ENCODE measurements around the gene SH3YL1.
A peak's percentile ranks its signal among the peaks of the same experiment; 100 is the strongest.

Gene SH3YL1, protein sequence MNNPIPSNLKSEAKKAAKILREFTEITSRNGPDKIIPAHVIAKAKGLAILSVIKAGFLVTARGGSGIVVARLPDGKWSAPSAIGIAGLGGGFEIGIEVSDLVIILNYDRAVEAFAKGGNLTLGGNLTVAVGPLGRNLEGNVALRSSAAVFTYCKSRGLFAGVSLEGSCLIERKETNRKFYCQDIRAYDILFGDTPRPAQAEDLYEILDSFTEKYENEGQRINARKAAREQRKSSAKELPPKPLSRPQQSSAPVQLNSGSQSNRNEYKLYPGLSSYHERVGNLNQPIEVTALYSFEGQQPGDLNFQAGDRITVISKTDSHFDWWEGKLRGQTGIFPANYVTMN

DNA sequence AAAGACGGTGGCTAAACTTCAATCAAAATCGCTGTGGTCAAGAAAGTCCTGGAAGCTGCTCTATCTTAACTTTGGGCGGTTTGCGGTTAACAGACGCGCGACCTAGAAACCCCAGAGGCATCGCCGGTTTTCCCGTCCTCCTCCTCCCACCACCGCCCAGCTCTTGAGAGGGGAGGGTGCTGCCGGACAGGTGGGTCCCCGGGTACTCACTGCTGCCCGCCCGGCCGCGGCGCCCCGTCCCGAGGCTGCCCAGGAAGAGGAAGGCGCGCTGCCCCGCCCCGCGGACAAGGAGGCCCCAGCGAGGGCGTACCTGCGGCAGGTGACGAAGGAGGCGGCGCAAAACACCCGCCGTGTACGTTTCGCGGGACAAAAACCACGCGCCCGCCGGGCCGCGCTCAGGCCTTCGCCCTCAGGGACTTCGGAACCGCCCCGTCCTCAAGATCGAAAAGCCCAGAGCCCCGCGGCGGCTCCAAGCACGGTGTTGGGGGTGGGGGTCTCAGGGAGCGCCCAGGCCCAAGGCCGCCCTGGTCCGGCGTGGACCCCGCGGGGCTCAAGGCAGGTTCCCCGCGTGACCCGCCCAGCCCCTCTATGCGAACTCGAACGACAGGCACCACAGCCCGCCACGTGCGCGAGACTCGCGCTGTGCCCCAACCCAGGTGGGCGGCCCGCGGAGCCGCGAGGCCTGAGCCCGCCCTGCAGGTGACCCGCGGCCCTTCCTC lies at the start of gene SH3YL1:
Gene SH3YL1, minus strand, starts transcription at position 259 of the 719 bp plus-strand sequence. Its CDS starts 48 bp downstream, at position 211.
- peaks cover 12% of the 10 kb centered on the region for H3K4me1 ChIP-seq (ENCODE audit: control insufficient read depth, insufficient read depth, low read length)
- peak within 1 kb of the TSS; percentile 81 for H3K4me3 ChIP-seq (ENCODE audit: low read depth, low read length)
- no peaks in the 10 kb centered on the region for H3K9me3 ChIP-seq (ENCODE audit: control insufficient read depth, insufficient read depth, low read length)
- H3K9ac ChIP-seq (ENCODE audit: low read depth, low read length): peak within 1 kb of the TSS; percentile 87
- peaks cover 11% of the 10 kb centered on the region for H3K27me3 ChIP-seq (ENCODE audit: control insufficient read depth, insufficient read depth, low read length)
- no peaks in the 10 kb centered on the region for H3K36me3 ChIP-seq (ENCODE audit: control insufficient read depth, insufficient read depth, low read length)

DNA sequence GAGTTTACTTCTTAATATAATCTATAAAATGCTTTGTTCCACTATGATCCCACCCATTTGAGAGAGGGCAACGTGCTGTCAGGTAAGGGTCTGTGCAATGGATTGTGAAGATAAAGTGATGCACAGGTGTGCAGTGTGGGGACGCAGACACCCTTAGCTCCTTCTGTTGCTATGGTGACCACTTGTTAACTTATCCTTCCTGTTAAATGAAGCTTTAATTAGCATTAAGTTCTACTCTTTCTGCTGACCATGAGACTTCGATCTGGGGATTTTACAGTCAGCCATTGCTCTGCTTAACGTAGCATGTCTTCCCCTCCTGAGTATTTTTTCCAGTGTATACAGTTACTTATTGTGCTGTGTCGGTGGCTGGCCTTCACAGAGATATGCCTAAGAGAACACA lies 47.2 kb upstream of the SH3YL1 start:
- Histone ChIP-seq H3K27me3 (ENCODE audit: control insufficient read depth, insufficient read depth, low read length) (no peaks in the 10 kb centered on the region), H3K9me3 (ENCODE audit: control insufficient read depth, insufficient read depth, low read length) (no peaks in the 10 kb centered on the region), H3K4me1 (ENCODE audit: control insufficient read depth, insufficient read depth, low read length) (peaks cover 13% of the 10 kb centered on the region), H3K9ac (ENCODE audit: low read depth, low read length) (no peak overlapping the region), H3K4me3 (ENCODE audit: low read depth, low read length) (no peak overlapping the region), H3K36me3 (ENCODE audit: control insufficient read depth, insufficient read depth, low read length) (no peaks in the 10 kb centered on the region)

DNA sequence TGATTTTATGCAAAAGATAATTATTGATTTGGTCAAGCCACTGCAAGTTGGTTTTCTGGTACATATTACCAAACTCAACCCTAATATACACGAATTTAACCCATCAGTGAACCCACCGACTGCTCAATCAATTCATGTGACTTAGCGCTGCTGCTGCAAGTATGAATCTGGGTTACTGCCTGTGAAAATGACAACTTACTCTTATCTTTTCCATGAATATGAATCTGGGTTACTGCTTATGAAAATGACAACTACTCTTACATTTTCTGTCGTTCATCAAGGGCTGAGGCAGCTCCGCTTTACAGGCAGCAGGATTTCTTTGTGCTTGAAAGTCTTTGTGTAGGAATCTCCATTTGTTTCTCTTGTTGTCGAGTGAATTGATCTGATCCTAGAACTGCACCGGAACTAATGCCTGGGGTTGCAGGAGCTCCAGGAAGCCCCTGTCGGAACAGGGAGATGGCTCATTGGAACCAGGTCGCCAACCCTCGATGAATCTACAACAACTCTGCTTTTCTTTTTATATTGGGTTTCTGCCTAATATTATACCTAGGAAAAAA lies 46.2 kb upstream of the SH3YL1 start:
- peaks cover 13% of the 10 kb centered on the region for H3K4me1 ChIP-seq (ENCODE audit: control insufficient read depth, insufficient read depth, low read length)

DNA sequence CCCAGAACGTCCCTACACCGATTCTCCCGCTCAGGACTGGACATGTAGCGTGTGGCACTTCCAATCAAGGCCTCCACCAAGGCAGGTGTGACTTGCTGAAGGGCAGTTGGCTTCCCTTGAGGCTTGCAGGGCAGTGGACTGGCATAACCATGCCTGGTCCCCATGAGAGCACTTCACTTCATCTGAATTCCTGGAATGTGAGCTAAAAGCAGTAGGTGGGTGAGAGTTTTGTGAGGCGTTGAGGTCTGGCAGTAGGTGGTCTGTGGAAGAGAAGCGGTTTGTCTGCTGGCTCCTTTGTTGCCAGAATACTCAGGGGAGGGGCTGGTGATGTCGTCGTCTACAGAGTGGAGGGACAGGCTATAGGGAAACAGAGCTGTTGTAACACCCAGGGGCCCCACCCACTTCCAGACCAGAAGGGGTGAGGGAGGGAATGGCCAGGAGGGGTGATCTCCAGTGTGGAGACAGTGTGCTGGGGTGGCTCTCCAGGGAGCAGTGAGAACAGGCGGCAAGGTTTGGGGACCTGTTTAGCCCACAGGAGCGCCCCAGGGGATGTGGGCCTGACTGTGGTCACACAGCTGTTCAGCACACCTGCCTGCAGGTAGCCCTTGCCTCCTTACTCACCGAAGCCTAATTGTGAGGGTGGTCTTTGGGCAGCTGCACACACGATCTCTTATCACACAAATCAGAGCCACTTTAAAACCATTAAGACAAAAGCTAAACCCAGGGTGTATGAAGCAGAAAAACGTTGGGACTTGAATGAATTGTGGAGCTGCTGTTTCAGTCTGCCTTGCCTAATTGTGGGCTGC lies 45.5 kb upstream of the SH3YL1 start:
- Histone ChIP-seq H3K36me3 (ENCODE audit: control insufficient read depth, insufficient read depth, low read length) (no peaks in the 10 kb centered on the region), H3K4me1 (ENCODE audit: control insufficient read depth, insufficient read depth, low read length) (peaks cover 13% of the 10 kb centered on the region), H3K9me3 (ENCODE audit: control insufficient read depth, insufficient read depth, low read length) (no peaks in the 10 kb centered on the region), H3K27me3 (ENCODE audit: control insufficient read depth, insufficient read depth, low read length) (no peaks in the 10 kb centered on the region), H3K9ac (ENCODE audit: low read depth, low read length) (peak overlapping the region; percentile 26), H3K4me3 (ENCODE audit: low read depth, low read length) (no peak overlapping the region)

More for the DNA sequence above, 46.2 kb upstream of the SH3YL1 start:
- Histone ChIP-seq H3K4me3 (ENCODE audit: low read depth, low read length) (no peak overlapping the region), H3K36me3 (ENCODE audit: control insufficient read depth, insufficient read depth, low read length) (no peaks in the 10 kb centered on the region), H3K9me3 (ENCODE audit: control insufficient read depth, insufficient read depth, low read length) (no peaks in the 10 kb centered on the region), H3K27me3 (ENCODE audit: control insufficient read depth, insufficient read depth, low read length) (no peaks in the 10 kb centered on the region), H3K9ac (ENCODE audit: low read depth, low read length) (peak overlapping the region; percentile 26)

DNA sequence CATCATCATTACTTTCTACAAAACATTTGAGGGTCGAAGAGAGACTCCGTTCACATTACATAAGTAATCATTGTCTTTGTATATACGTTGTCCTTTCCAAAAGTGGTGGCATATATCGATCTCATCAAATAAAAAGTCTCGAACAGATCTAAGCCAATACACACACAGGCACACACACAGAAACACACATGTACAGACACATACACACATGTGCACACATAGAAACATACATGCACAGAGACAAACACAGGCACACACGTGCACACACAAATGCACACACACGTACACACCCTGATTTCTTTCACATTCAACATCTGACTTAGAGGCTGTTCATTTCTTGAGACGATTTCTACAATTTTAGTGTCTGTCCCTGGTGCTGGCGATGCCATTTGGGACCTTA lies 41.5 kb upstream of the SH3YL1 start:
- no peak overlapping the region for H3K9ac ChIP-seq (ENCODE audit: low read depth, low read length)
- no peaks in the 10 kb centered on the region for H3K27me3 ChIP-seq (ENCODE audit: control insufficient read depth, insufficient read depth, low read length)
- no peak overlapping the region for H3K4me3 ChIP-seq (ENCODE audit: low read depth, low read length)
- no peaks in the 10 kb centered on the region for H3K36me3 ChIP-seq (ENCODE audit: control insufficient read depth, insufficient read depth, low read length)
- peaks cover 13% of the 10 kb centered on the region for H3K4me1 ChIP-seq (ENCODE audit: control insufficient read depth, insufficient read depth, low read length)
- H3K9me3 ChIP-seq (ENCODE audit: control insufficient read depth, insufficient read depth, low read length): no peaks in the 10 kb centered on the region

DNA sequence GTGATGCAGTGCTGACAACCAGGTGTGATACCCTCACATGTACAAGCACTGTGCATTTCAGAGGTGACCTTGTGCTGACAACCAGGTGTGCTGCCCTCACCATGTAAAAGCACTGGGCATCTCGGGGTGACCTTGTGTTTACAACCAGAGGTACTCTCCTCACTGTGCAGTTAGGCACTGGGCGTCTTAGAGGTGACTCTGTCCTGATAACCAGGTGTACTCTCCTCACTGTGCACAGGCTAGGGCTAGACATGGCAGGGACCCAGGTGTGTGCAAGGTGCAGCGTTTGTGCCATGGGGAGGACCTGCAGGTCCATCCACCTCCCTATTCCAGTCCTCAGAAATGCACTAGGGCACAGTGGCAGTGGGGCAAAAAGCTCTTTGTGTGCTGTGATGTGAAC lies 32.5 kb upstream of the SH3YL1 start:
- Histone ChIP-seq H3K9me3 (ENCODE audit: control insufficient read depth, insufficient read depth, low read length) (no peaks in the 10 kb centered on the region), H3K27me3 (ENCODE audit: control insufficient read depth, insufficient read depth, low read length) (peaks cover 9% of the 10 kb centered on the region)

DNA sequence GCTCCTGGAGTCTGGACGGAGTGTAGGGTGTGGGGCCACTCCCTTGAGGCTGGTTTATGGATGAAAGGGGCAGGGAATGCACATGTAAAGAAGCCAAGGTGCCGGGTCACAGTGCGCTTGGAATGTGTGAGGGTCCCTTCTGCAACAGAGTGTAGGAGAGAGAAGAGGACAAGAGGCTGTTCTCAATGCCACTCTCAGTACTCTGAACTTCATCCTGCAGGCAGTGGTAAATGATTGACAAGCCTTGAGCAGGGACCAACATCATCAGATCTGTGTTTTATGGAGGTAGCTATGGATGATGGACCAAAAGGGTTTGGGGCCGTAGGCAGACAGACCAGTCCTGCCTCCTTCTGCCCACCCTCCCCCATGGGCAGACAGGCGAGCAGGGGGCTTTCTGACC lies 31.3 kb upstream of the SH3YL1 start:
- no peak overlapping the region for H3K9ac ChIP-seq (ENCODE audit: low read depth, low read length)
- no peaks in the 10 kb centered on the region for H3K9me3 ChIP-seq (ENCODE audit: control insufficient read depth, insufficient read depth, low read length)
- H3K27me3 ChIP-seq (ENCODE audit: control insufficient read depth, insufficient read depth, low read length): peaks cover 19% of the 10 kb centered on the region
- H3K4me3 ChIP-seq (ENCODE audit: low read depth, low read length): no peak overlapping the region
- no peaks in the 10 kb centered on the region for H3K4me1 ChIP-seq (ENCODE audit: control insufficient read depth, insufficient read depth, low read length)
- H3K36me3 ChIP-seq (ENCODE audit: control insufficient read depth, insufficient read depth, low read length): no peaks in the 10 kb centered on the region

More for the DNA sequence above, 32.5 kb upstream of the SH3YL1 start:
- H3K4me1 ChIP-seq (ENCODE audit: control insufficient read depth, insufficient read depth, low read length): no peaks in the 10 kb centered on the region
- H3K4me3 ChIP-seq (ENCODE audit: low read depth, low read length): no peak overlapping the region
- H3K36me3 ChIP-seq (ENCODE audit: control insufficient read depth, insufficient read depth, low read length): no peaks in the 10 kb centered on the region
- no peak overlapping the region for H3K9ac ChIP-seq (ENCODE audit: low read depth, low read length)

DNA sequence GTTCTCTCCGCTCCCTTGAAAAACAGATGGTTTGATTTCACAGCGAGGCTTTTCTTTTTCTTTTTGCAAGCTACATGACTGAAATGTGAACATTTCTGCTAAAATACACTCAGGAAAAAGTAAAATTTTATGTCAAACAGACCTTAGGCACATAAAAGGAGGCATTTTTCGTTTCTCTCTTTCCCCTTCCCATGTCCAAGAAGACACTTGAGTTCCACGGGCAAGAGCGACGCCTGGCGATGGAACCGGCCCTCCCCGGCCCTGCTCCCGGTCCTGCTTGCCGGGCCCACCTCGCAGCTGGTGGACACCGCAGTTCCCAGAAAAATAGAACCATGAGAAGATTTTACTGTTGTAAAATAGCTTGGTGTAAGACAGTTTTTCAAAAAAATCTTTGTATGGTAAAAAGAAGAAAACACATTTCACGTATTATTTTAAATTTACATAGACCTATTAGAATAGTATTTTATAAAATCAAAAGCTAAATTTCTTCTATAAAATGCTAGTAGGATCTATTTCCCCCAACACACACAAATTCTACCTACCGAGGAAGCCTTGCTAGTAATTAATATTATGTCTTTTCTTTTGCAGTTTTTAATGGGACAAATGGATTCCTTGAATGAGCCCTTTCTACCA lies 26.4 kb upstream of the SH3YL1 start:
- Histone ChIP-seq H3K9me3 (ENCODE audit: control insufficient read depth, insufficient read depth, low read length) (no peaks in the 10 kb centered on the region), H3K4me1 (ENCODE audit: control insufficient read depth, insufficient read depth, low read length) (peaks cover 10% of the 10 kb centered on the region), H3K9ac (ENCODE audit: low read depth, low read length) (peak overlapping the region; percentile 29), H3K4me3 (ENCODE audit: low read depth, low read length) (peak overlapping the region; percentile 74), H3K36me3 (ENCODE audit: control insufficient read depth, insufficient read depth, low read length) (no peaks in the 10 kb centered on the region), H3K27me3 (ENCODE audit: control insufficient read depth, insufficient read depth, low read length) (peaks cover 48% of the 10 kb centered on the region)

DNA sequence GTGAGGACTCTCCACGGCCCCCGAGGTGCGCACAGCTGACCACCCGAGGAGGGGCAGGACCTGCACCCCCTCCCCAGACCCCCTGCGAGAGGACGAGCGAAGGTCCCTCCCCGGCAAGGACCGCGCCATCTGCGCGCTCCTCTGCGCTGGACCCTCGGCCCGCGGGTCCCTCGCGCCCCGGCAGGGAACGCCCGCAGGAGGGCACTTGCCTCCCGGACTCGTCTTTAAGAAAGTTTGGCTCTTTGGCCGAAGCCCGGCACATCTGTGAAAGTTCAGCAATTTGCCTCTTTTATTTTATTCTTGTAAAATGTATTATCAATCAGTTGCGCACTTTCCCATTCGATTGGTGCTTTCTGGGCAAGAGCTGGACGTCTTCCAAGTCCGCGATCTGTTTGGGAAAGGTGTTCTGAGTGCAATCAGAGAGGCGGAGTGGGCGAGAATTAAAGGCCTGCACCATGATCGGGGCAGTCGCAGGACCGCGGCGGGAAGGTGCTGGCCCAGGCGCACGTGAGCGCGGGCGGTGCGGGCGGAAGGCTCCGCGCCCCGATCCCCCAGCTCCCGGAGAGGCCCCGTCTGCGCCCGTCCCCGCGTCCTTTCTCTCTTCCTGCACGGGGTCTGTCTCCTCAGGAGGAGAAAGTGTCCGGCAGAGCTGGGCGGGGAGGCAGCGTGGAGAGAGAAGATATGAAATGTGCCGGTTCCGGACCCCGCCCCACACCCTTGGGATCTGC lies 25.7 kb upstream of the SH3YL1 start:
- Histone ChIP-seq H3K36me3 (ENCODE audit: control insufficient read depth, insufficient read depth, low read length) (no peaks in the 10 kb centered on the region), H3K9ac (ENCODE audit: low read depth, low read length) (peak overlapping the region; percentile 29), H3K27me3 (ENCODE audit: control insufficient read depth, insufficient read depth, low read length) (peaks cover 48% of the 10 kb centered on the region), H3K4me1 (ENCODE audit: control insufficient read depth, insufficient read depth, low read length) (peaks cover 17% of the 10 kb centered on the region), H3K9me3 (ENCODE audit: control insufficient read depth, insufficient read depth, low read length) (no peaks in the 10 kb centered on the region), H3K4me3 (ENCODE audit: low read depth, low read length) (peak overlapping the region; percentile 74)

DNA sequence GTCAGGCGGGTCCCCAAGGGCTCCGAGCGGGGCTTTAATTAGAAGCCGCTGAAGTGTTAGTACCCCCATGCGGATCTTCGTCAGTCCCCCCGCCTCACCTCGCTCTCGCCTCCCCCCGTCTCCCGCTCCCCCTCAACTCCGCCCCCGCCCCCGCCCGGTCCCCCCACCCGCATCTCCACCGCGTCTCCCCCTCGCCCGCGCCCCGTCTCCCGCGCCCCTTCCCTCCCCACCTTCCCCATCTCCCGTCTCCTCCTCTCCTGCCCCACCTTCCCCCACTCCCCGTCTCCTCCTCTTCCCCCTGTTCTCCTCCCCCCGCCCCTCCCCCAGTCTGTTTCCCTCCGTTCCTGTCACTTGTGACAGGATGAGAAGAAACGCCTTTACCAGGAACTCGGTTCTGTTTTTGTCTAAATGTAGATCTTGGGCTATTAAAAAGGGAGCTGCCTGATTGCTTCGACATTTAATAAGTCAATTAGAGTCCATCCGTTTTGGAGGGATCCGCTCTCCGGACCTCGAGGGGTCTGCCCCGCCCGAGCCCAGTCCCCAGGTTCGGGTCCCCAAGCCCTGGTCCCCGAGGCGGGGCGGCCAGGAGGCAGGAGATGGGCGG lies 25.0 kb upstream of the SH3YL1 start:
- Histone ChIP-seq H3K36me3 (ENCODE audit: control insufficient read depth, insufficient read depth, low read length) (no peaks in the 10 kb centered on the region), H3K9ac (ENCODE audit: low read depth, low read length) (no peak overlapping the region), H3K4me1 (ENCODE audit: control insufficient read depth, insufficient read depth, low read length) (peaks cover 24% of the 10 kb centered on the region), H3K27me3 (ENCODE audit: control insufficient read depth, insufficient read depth, low read length) (peaks cover 48% of the 10 kb centered on the region), H3K9me3 (ENCODE audit: control insufficient read depth, insufficient read depth, low read length) (no peaks in the 10 kb centered on the region), H3K4me3 (ENCODE audit: low read depth, low read length) (peak overlapping the region; percentile 74)

All from iPS-15b (cell line).